Aorta (tissue), 5 donors: ENCODE results near the gene GSTM1. TPM values are rescaled to one million over a fixed set of nuclear protein-coding genes. Genes with fewer than 3 reads are reported as not detected.

ENCODE experiments used
- ATAC-seq: fragments of 200-7000 bp; cut with Tn5 transposase; one replicate; pipeline ENCODE4 v1.9.1; 2022; ENCODE audit warnings: moderate library complexity; ENCODE audit not compliant: low FRiP score
- DNase-seq, 2 donors: peaks; one replicate each; pipeline ENCODE4 v3.0.0-alpha.2; 2020
- H3K27ac ChIP-seq, 2 donors: one replicate each; pipeline ENCODE4 v1.5.1; 2013; ENCODE audit warnings: low read length in 2 of 2, mild to moderate bottlenecking in 2 of 2, moderate library complexity in 2 of 2, control low read depth in 1 of 2, inconsistent platforms in 1 of 2, low read depth in 1 of 2
- H3K27me3 ChIP-seq, 2 donors: one replicate each; pipeline ENCODE4 v1.6.1; 2013; ENCODE audit warnings: control low read depth in 1 of 2, low read length in 1 of 2, mild to moderate bottlenecking in 1 of 2, moderate library complexity in 1 of 2; ENCODE audit not compliant: insufficient read depth in 2 of 2, control insufficient read depth in 1 of 2
- H3K36me3 ChIP-seq, 2 donors: one replicate each; pipeline ENCODE4 v1.6.1; 2013; ENCODE audit warnings: control low read depth in 1 of 2, low read length in 1 of 2, mild to moderate bottlenecking in 1 of 2; ENCODE audit not compliant: insufficient read depth in 2 of 2, control insufficient read depth in 1 of 2
- H3K4me1 ChIP-seq, 2 donors: one replicate each; pipeline ENCODE4 v1.6.1; 2013; ENCODE audit warnings: low read length in 2 of 2, control low read depth in 1 of 2, mild to moderate bottlenecking in 1 of 2, moderate library complexity in 1 of 2; ENCODE audit not compliant: insufficient read depth in 2 of 2, control insufficient read depth in 1 of 2
- H3K4me3 ChIP-seq, 2 donors: one replicate each; pipeline ENCODE4 v1.5.1; 2013; ENCODE audit warnings: low read length in 2 of 2, control low read depth in 1 of 2, mild to moderate bottlenecking in 1 of 2
- H3K9me3 ChIP-seq: one replicate; pipeline ENCODE4 v1.6.1; 2013; ENCODE audit warnings: mild to moderate bottlenecking, low read length; ENCODE audit not compliant: control insufficient read depth
- WGBS, 2 donors: extraction: QIAGEN DNeasy Blood & Tissue Kit; methylation state at CpG; one replicate each; pipeline ENCODE4 v1.1.7; 2013; 5-methylcytosine and 5-hydroxymethylcytosine counted together
- intact Hi-C, 2 donors: fragments of 100-400 bp; cut with DNase I; formaldehyde crosslinking; loops; one replicate each; pipeline versions ENCODE4 v1.14.2 to v1.15.0; 2022
- polyA plus RNA-seq, 2 donors: library from polyadenylated mRNA; stranded (reverse); fragments of 200-250 nt; gene quantifications; one replicate each; pipeline ENCODE4 v1.2.3, GENCODE V29; 2013
- total RNA-seq, 2 donors: library from RNA; stranded (reverse); fragmentation: NEBNext Ultra II Directional; extraction: Animal tissue kit (Norgen Biotek cat#: 25700); gene quantifications; one replicate each; pipeline ENCODE4 v1.2.1, GENCODE V29; 2021
- donor health status: healthy with polysubstance abuse.
- donor health status: Bipolar disorder and iron deficiency.
- donor health status: DM: no; HTN: no; CAD: no.
- donor health status: DM: no; HTN: no; CAD: no.
- donor health status: DM: yes; HTN: yes; CAD: no.

GSTM1 gene
- total and polyA plus RNA-seq, 4 donors: 42.4 to 63.8 (median 54.4) TPM; not detected in 1

GRCh38 chr1:109714661-109715372, 27.2 kb downstream of the GSTM1 start:
- Histone ChIP-seq H3K9me3 (no peaks in the 10 kb centered on the region), H3K27ac (no peak overlapping the region), H3K4me3 (no peak overlapping the region), H3K36me3 (no peaks in the 10 kb centered on the region), H3K4me1 (no peaks in the 10 kb centered on the region), H3K27me3 (no peaks in the 10 kb centered on the region)
- no peak for ATAC-seq
- intact Hi-C loops: no loop called here
- no peak for DNase-seq
- WGBS, 2 donors: 89 to 92% methylated on average over 12 of the region's 12 CpGs

GRCh38 chr1:109716121-109716520, 28.5 kb downstream of the GSTM1 start:
- H3K27me3 ChIP-seq: no peaks in the 10 kb centered on the region
- intact Hi-C loops: no loop called here
- H3K36me3 ChIP-seq: no peaks in the 10 kb centered on the region
- no peak for ATAC-seq
- no peaks in the 10 kb centered on the region for H3K9me3 ChIP-seq
- no peak overlapping the region for H3K4me3 ChIP-seq
- H3K27ac ChIP-seq: no peak overlapping the region
- DNase-seq: no peak
- no peaks in the 10 kb centered on the region for H3K4me1 ChIP-seq
- WGBS, 2 donors: 93% methylated on average over 3 of the region's 3 CpGs

- Histone ChIP-seq H3K9me3 (no peaks in the 10 kb centered on the region), H3K27ac (no peak overlapping the region), H3K27me3 (no peaks in the 10 kb centered on the region), H3K36me3 (no peaks in the 10 kb centered on the region), H3K4me1 (no peaks in the 10 kb centered on the region), H3K4me3 (no peak overlapping the region)
- 73 to 77% methylated on average over 3 of the region's 3 CpGs for WGBS, 2 donors
- intact Hi-C loops: no loop called here
- no peak for DNase-seq
- ATAC-seq: no peak
These were observed 29.0 kb downstream of the GSTM1 start for GRCh38 chr1:109716570-109717090.

DNA sequence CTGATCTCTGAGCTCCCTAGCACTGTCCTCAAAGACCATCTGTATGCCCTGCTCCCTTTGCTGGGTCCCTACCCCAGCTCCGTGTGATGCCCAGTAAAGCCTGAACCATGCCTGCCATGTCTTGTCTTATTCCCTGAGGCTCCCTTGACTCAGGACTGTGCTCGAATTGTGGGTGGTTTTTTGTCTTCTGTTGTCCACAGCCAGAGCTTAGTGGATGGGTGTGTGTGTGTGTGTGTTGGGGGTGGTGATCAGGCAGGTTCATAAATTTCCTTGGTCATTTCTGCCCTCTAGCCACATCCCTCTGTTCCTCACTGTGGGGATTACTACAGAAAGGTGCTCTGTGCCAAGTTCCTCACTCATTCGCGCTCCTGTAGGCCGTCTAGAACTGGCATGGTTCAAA, 30.1 kb downstream of the GSTM1 start:
- Histone ChIP-seq H3K4me1 (no peaks in the 10 kb centered on the region), H3K4me3 (no peak overlapping the region), H3K36me3 (no peaks in the 10 kb centered on the region), H3K9me3 (no peaks in the 10 kb centered on the region), H3K27me3 (no peaks in the 10 kb centered on the region), H3K27ac (no peak overlapping the region)
- no peak for ATAC-seq
- 89 to 91% methylated on average over 5 of the region's 5 CpGs for WGBS, 2 donors
- intact Hi-C loops: no loop called here
- no peak for DNase-seq

GRCh38 chr1:109718495-109718894, 30.9 kb downstream of the GSTM1 start:
- no peak overlapping the region for H3K4me3 ChIP-seq
- no peak overlapping the region for H3K27ac ChIP-seq
- intact Hi-C loops: no loop called here
- no peaks in the 10 kb centered on the region for H3K36me3 ChIP-seq
- H3K27me3 ChIP-seq: no peaks in the 10 kb centered on the region
- 90 to 96% methylated on average over 2 of the region's 2 CpGs for WGBS, 2 donors
- ATAC-seq (no peak), DNase-seq (no peak)
- peaks cover 1% of the 10 kb centered on the region for H3K9me3 ChIP-seq
- no peaks in the 10 kb centered on the region for H3K4me1 ChIP-seq

DNA sequence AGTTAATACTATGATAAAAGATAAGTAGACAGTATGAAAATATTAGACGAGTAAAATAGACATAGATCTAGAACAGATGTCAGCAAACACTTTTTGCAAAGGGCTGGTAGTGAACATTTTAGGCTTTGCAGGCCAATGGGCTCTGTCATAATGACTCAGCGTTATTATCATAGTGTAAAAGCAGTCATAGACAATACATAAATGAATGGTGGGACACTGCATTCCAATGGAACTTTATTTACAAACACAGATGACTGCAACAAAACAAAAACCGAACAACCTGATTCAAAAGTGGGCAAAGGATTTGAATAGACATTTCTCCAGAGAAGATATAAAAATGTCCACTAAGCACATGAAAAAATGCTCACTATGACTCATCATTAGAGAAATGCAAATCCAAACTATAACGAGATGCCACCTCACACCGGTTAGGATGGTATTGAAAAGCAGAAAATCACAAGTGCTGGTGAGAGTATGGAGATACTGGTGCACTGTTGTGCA, 31.8 kb downstream of the GSTM1 start:
- no peak for ATAC-seq
- Histone ChIP-seq H3K9me3 (peaks cover 1% of the 10 kb centered on the region), H3K27me3 (no peaks in the 10 kb centered on the region), H3K4me1 (no peaks in the 10 kb centered on the region), H3K36me3 (no peaks in the 10 kb centered on the region), H3K4me3 (no peak overlapping the region), H3K27ac (no peak overlapping the region)
- DNase-seq: no peak
- intact Hi-C loops: no loop called here
- 76 to 80% methylated on average over 5 of the region's 5 CpGs for WGBS, 2 donors

- 89 to 90% methylated on average over 5 of the region's 5 CpGs for WGBS, 2 donors
- no peak for ATAC-seq
- intact Hi-C loops: no loop called here
These were observed 33.4 kb downstream of the GSTM1 start for GRCh38 chr1:109721042-109721441.

DNA sequence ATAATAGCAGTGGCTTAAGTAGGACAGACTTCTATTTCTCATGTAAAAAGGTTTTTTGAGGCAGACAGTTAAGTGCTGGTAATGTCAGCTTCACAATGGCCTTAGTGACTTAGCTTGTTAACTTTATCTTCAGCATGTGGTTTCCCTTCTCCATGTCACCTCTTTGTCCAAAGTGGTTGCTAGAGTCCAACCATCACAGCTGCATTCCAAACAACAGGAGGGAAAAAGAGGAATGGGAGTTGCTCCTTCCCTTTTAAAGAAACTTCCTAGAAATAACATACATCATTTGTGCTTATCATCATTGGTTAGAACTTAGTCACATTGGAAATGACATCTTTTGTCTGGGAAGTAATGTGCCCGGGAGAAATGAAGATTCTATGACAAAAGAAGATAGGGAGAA, 34.4 kb downstream of the GSTM1 start:
- Histone ChIP-seq H3K4me1 (no peaks in the 10 kb centered on the region), H3K27ac (no peak overlapping the region), H3K9me3 (peaks cover 1% of the 10 kb centered on the region), H3K27me3 (no peaks in the 10 kb centered on the region), H3K36me3 (no peaks in the 10 kb centered on the region), H3K4me3 (no peak overlapping the region)
- DNase-seq (no peak), ATAC-seq (no peak)
- intact Hi-C loops: no loop called here
- 99 to 100% methylated on average over 1 of the region's 1 CpG for WGBS, 2 donors

More at GRCh38 chr1:109721042-109721441, 33.4 kb downstream of the GSTM1 start:
- no peak overlapping the region for H3K4me3 ChIP-seq
- no peak overlapping the region for H3K27ac ChIP-seq
- DNase-seq: no peak
- no peaks in the 10 kb centered on the region for H3K36me3 ChIP-seq
- H3K4me1 ChIP-seq: no peaks in the 10 kb centered on the region
- H3K27me3 ChIP-seq: no peaks in the 10 kb centered on the region
- H3K9me3 ChIP-seq: peaks cover 1% of the 10 kb centered on the region
